GM21723 (cell line): ENCODE measurements around the gene SUSD6.
A peak's percentile ranks its signal among the peaks of the same experiment; 100 is the strongest.
"Not testable (repeated sequence)": the region's sequence is repeated elsewhere in the genome, so short reads cannot be mapped to it uniquely, and the experiment has no call there.

Source experiments
- ATAC-seq: cut with Tn5 transposase; IDR thresholded peaks from one replicate; pipeline ENCODE4 v1.9.1; 2021; ENCODE audit warnings: mild to moderate bottlenecking, moderate library complexity; ENCODE audit not compliant: unreplicated experiment

The SUSD6 gene

GRCh38 chr14:69591317-69591716 lies 20.1 kb upstream of the SUSD6 start:
- no peak for ATAC-seq

DNA sequence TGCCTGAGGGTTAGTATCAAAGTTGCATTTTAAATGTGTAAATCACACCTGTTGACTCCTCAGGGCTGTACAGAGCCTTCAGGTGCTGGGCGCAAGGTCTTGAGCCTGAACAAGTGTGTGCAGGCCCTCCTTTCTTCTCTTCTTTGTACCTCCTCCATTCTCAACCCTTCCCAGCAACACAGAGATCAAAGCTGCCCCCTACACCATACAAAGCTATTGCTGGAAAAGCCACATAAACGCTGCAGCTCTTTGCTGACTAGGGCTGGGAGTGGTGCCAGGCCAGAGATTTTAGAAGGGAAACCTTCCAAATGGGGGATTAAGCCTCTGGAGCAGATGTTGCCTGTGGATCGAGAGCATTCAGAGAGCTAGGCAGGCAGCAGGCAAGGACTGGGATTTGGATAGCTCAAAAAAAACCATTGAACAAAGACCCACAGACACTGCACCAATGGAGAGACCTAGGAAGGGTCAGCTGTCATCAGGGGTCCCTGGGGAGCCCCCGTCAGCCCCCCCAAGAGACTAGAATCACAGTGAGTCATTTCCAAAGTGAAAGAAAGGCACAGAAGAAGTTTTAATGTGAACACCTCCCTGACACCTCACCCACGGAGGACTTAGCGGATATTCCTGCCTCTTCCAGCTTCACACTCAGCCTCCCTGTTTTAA lies 18.2 kb upstream of the SUSD6 start:
- ATAC-seq: no peak

- no peak for ATAC-seq
Measured at GRCh38 chr14:69594846-69595245, 16.6 kb upstream of the SUSD6 start.

DNA sequence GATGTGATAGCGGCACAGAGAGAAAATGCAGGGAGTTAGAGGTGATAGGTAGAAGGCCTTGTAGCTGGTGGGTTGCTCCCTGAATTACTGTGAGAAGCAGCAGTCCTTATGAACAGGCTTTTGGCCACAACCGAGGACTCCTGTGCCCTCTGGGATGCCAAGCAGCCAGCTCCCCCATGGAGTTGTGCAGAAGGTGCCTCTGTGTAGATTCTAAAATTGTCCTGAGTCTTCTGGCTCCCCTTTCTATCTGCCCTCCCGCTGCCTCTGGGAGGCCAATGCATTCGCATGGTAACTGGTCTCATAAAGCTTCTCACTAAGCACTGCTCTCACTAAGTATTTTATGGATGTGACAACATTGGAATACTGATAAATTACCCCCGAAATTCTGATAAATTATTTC lies 16.1 kb upstream of the SUSD6 start:
- no peak for ATAC-seq

DNA sequence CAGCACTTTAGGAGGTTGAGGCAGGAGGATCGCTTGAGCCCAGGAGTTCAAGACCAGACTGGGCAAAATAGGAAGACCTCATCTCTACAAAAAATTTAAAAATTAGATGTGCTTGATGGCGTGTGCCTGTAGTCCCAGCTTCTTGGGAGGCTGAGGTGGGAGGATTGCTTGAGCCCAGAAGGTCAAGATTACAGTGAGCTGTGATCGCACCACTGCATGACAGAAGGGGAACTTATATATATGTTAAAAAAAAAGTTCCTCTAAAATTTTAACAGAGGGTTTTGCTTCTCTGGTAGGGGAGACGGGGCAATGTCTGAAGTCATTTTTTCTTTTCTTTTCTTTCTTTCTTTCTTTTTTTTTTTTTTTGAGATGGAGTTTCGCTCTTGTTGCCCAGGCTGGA lies 12.0 kb upstream of the SUSD6 start:
- ATAC-seq: not testable (repeated sequence)

- no peak for ATAC-seq
Measured at GRCh38 chr14:69600304-69600891, 11.0 kb upstream of the SUSD6 start.

GRCh38 chr14:69605738-69606137 lies 5.7 kb upstream of the SUSD6 start:
- no peak for ATAC-seq

DNA sequence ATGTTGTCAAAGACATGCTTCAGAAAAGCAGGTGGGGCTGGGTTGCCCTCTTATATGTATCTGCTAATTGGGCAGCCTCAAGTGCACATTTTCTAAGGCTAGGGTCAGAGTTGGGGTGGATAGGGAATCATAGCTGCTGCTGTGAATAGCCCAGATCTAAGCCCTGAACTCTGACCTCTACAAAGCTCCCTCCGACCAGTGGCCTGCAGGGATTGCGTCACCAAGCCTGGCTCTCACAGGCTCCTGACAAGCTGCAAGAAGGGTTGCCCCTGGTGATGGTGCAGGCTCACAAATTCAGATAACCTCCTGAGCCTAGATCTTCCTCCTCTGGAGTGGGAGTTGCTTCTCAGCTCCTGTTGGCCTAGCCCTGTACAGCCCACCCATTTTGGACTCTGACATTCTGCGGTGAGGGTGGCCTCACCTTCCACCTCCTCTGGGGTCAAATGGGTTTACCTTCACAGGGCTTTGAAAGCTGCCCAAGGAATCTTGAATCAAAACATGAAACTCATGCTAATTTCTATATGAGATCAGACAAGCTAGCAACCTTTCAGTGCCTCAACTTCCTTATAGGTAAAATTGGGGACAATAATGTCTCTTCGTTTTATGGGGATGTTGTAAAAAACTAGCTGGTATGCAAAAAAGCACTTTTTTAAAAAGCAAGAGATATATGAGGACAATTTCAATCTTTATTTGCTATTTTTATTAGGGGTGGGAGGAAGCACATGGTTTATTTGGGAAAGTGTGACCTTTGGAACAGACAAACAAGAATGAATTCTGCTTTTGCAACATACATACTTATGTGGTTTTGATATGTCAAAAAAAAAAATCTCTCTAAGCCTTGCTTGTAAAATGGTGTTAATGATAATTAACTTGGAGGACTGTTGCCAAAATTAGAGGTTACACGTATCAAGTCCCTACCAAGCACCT lies 4.9 kb upstream of the SUSD6 start:
- no peak for ATAC-seq

GRCh38 chr14:69610020-69610873 lies 1.1 kb upstream of the SUSD6 start:
- no peak for ATAC-seq

- no peak for ATAC-seq
Measured at GRCh38 chr14:69610874-69611171, 573 bp upstream of the SUSD6 start.

DNA sequence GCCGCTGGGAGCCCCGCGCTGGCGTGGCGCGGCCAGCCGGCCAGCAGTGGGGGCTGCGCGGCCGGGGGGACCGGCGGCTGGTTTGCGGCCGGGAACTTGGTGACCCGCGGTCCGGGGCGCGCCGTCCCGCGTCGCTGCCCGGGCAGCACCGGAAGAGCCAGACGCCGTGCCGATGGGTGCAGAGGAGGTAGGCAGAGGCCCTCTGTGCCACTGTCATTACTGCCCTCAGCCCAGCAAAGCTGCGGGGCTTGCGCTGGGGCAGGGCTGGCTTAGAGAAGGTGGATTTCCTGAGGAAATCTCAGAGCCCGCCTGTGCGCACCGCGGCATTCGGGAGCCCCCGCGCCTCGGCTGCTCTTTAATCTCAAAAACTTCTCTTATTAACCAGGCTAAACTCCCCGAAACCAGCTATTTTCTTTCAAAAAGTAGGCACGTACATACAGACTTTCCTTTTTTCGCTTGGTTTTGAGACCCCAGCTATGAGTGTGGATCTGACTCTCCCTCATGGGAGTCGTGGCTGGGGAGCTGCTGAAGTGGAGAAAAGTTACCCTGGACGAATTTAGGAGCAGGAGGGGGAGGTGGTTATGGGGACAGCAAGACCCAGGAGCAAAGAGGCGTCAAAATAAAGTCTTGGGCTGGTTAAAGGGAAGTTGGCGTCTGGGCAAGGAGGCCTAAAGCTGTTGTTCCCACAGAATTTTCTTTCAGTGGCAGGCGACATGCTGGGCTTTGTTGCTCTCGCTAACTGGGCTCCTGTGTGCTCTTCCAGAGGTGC lies 802 bp downstream of the SUSD6 start:
- peak; percentile 17 for ATAC-seq

DNA sequence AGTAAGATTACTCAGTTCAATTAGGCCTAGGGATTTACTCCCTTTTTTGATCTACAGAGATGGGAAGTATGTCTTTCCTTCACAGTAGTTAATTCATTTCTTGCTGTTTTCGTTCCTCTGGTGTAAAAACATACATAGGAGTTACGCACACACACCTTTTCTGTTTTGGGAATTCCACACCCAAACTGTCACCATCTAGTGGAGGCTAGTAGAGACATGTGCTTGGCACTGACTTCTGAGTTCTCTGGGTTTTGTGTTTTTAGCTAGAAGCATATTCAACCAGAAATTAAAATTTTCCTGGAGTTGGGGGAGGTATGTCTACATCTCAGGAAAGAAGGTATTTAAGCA lies 1.4 kb downstream of the SUSD6 start:
- no peak for ATAC-seq

DNA sequence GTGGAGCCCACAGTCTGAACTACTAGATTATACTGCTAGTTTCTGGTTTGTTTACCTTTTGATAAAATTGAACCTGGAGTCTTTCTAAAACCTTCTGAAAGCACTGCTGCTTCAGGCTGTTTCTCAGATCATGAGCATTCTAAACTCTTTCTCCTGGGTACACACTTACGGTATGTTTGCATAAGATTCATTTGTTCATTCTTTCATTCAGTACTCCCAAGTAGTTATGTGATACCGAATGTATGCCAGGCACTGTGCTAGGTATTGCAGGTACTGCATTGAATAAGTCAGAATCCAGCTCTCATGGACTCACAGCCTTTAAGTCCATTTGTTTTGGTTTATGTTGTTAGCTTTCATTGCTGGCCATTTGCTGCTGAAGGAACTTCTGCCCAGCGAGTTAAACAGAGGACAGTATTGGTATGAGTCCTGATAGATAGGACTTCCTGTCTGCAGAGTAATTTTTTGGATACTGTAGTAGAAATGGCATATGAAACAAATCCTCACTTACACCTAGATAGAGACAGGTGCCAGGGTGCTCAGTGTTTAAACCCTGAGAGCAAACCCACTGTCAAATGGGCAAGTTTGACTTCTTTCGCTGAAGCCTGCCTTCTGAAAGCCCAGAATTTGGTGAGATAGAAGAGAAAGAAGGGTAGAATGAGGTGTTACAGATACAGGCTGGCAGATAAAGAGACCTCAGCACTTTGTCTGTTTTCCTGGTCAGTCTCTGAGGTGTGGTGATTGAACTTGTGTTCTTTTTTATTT lies 2.1 kb downstream of the SUSD6 start:
- ATAC-seq: no peak

- peak; percentile 22 for ATAC-seq
Measured at GRCh38 chr14:69614592-69614991, 3.2 kb downstream of the SUSD6 start.

- ATAC-seq: no peak
Measured at GRCh38 chr14:69615121-69615495, 3.7 kb downstream of the SUSD6 start.

- ATAC-seq: peak; percentile 51
Measured at GRCh38 chr14:69615496-69616407, 4.4 kb downstream of the SUSD6 start.

- no peak for ATAC-seq
Measured at GRCh38 chr14:69616408-69616773, 5.0 kb downstream of the SUSD6 start.

DNA sequence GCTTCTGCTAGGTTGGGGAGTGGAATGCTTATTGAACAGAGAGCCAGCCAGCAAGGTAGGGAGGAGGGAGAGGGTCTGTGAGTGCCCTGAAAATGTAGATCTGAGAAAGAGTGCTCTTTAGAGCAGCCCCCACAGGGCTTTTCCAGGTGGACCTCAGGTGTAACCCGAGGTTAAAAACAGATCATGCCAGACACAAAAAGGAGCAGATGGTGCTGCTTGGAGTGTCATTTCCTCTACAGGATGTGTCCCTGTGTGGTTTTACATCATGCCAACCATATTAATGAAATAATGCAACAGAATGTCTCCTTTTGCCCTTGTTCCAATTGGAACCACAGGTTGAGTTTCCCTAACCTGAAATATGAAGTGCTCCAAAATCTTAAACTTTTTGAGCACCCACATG lies 6.4 kb downstream of the SUSD6 start:
- ATAC-seq: no peak

GRCh38 chr14:69619012-69619411 lies 7.6 kb downstream of the SUSD6 start:
- ATAC-seq: no peak
